HG03571 (cell line): ENCODE data around the gene LUZP2.

ENCODE experiments used
- ATAC-seq: cut with Tn5 transposase; IDR thresholded peaks from one replicate; pipeline ENCODE4 v1.9.1; 2021; ENCODE audit not compliant: unreplicated experiment

The LUZP2 gene

GRCh38 chr11:24628224-24628776 is 131.4 kb downstream of the LUZP2 start:
- no peak for ATAC-seq

DNA sequence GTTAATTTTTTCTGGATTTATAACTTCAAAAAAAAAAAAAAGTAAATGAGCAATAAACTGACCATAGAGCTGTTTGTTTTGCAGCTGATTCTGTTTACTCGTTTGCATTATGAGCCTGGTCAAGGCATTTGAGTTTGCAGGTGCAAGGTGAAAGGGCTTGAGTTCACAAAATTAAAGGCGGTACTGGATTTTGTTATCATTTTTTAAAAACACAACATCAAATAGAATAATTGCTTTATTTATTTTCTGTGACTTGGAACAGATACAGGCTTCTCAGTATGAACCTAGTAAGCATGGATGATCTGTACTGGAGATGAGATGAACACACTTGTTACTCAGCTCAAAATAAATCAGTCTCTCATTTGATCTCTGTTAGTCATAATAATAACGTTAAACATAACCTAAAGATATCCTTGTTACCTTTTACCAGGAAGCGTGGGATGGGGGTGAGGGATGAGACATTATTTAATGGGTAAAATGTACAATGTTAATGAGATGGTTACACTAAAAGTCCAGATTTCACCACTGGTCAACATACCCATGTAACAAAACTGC is 137.8 kb downstream of the LUZP2 start:
- no peak for ATAC-seq

DNA sequence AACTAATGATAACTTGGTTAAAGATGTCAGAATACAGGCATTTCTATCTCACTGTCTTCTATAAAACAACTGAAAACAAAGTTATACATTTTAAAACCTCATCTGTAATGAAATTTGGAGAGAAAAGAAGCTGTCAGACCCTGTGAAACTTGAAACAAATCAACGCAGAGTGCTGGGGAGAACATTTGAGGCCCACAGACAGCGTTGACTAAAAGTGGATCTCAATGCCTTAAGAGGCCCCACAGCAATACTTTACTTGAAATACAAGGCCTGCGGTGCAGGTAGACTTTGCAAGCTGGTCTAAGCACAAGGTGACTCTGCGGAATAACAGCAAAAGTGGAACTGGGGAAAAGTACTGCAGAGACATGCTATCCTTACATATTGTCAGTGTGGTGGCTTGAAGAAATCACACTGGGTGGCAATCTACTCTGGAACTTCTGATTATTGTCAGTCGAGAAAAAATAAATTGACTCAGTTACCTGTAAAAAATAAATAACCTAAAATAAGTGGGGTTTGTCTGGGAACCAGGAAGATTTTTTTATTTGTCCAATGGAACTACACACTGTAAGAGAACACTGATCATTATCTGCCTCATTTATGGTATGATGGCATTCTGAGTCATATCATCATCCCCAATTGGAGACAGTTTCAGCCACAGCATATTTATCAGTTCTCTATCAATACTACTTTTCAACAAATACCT is 138.9 kb downstream of the LUZP2 start:
- no peak for ATAC-seq

- no peak for ATAC-seq
Measured at GRCh38 chr11:24636291-24636629, 139.4 kb downstream of the LUZP2 start.

DNA sequence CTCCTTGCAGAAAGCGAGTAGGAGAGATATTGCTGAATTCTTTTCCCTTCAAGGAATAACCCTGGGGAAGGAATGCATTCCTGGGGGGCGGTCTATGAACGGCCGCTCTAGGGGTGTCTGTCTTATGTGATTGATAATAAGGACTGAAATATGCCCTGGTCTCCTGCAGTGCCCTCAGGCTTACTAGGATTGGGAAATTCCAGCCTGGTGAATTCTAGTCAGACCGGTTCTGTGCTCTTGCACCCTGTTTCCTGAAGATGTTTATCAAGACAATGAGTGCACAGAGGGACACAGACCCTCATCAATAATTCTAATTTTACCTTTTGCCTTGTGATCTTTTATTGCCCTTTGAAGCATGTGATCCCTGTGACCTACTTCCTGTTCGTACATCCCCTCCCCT is 140.7 kb downstream of the LUZP2 start:
- no peak for ATAC-seq

DNA sequence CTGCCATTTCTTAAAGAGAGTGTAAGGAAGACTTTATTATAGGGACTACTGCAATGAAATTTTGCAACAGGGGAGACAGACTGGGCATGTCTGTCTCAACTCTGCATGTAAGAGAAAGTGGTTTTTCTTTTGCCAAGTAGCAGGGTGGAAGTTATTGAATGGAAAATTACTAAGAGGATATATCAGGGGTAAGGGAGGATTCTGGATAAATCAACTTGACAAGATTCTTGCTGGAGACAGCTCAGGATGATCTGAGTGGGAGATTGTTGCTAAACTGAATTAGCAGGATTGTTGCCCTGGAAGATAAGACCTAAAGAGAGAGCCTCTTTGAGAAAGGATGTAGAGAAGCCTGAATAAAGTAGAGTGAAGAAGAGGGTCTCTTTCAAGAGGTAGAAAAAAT is 145.8 kb downstream of the LUZP2 start:
- ATAC-seq, result no peak

- no peak for ATAC-seq
Measured at GRCh38 chr11:24645563-24645962, 148.7 kb downstream of the LUZP2 start.

DNA sequence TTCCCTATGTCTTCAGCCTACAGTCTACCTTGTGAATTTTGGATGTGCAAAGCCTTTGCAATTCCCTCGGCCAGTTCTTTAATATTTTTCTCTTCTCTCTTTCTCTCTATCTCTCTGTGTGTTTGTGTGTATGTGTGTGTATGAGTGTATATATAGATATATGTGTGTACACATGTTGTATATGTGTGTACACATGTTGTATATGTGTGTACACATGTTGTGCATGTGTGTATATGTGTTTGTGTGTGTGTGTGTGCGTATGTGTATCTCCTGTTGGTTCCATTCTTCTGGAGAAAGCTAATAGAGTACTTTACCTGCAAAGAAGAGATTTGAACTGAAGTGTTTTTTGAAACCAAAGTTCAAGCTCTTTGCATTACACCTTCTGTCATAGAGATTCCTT is 155.0 kb downstream of the LUZP2 start:
- ATAC-seq, result no peak

GRCh38 chr11:24653901-24654300 is 157.0 kb downstream of the LUZP2 start:
- ATAC-seq, result no peak

- ATAC-seq, result no peak
Measured at GRCh38 chr11:24661331-24661730, 164.5 kb downstream of the LUZP2 start.

GRCh38 chr11:24664399-24664798 is 167.5 kb downstream of the LUZP2 start:
- no peak for ATAC-seq

- no peak for ATAC-seq
Measured at GRCh38 chr11:24667353-24667968, 170.6 kb downstream of the LUZP2 start.

DNA sequence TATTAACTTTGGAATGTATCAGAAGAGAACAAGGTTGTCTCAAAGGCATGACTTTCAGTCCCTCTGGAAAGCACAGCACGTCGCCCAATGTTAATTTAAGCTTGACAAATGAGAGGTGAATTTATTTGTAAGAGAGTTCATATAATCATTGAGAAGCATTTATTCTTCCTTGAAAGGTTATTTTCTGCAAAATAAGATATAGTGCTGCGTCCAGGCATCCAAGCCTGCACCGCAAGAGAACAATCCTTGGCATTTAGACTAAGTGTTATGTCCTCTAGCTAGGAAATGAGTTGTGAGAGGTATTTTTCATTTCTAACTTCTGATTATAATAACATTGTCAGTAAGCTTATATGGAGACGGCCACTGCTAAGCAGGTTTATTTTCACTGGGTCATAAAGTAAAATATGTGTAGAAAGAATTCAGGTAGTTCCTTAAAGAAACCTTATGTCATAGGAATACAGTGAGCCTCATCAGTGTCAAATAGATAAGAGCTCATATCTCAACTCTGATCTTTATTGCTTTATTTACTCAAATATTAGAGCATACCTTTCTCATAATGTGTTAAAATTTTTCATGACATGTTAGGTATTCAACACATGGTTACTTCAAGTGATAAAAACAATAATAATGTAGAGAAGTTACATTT is 182.0 kb downstream of the LUZP2 start:
- ATAC-seq, result no peak

DNA sequence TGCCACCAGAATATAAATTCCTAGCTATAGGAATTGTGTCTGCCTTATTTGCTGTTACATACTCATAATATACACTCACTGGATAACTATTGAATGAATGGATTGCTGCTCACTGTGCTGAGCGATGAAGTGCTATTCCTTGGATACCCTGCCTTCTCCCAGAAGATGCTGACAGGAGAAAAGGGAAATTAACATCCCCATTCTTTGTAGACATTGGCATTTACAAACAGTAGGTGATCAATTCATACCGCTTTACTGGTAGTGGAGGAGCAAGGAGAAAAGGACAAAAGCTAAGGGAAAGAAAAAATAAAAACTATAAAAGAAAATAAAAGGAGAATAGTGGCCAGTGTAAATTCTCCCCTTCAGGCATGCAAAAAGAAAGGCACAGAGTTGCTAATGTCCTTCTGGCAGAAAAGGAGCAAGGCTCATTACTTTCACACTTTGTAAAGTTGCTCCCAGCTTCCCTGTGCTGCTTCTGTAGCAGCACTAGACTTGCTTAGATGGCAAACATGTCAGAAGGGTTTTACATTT is 183.0 kb downstream of the LUZP2 start:
- ATAC-seq, result no peak

GRCh38 chr11:24683583-24683982 is 186.7 kb downstream of the LUZP2 start:
- ATAC-seq, result no peak

GRCh38 chr11:24685821-24686220 is 189.0 kb downstream of the LUZP2 start:
- no peak for ATAC-seq

DNA sequence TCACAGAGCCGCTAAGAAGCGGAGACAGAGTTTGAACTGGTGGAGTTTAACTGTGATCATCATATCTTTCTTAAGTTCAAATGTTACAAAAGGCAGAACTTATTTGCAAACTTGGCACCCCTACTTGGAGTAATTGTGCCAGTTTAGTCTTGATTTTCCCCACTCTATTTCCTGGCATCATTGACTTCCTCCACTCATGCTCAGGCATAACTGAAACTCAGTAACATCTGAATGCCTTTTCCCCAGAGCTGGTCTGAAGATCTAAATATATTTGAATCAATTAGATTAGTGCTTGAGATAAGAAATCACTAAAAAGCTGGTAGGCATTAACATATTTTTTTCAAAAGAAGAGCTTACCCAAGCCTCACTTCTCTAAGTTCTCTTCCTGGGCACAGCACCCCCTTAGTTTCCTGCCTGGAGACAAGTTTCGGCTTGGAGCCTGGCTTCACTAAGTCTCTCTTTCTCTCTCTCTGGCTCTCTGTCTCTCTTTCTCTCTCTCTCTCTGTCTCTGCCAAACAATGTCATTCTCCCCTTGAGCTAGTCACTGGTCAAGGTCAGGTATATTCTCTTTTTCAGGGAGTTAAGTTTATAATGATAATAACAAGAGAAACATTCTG is 190.8 kb downstream of the LUZP2 start:
- ATAC-seq, result no peak

DNA sequence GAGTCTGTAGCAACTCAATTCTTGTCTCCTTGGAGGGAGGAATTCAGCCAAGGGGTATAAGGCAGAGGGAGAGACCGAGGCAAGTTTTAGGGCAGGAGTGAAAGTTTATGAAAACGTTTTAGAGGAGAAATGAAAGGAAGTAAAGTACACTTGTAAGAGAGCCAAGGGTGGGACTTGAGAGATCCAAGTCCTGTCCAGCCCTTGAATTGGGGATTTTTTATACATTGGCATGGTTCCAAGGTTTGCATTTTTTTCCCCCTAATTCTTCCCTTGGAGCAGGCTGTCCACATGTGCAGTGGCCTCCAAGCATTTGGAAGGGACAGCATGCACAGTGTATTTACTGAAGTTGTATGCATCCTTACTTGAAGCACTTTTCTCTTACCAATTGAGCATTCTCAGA is 192.1 kb downstream of the LUZP2 start:
- ATAC-seq, result no peak

- ATAC-seq, result no peak
Measured at GRCh38 chr11:24697522-24698111, 200.8 kb downstream of the LUZP2 start.

DNA sequence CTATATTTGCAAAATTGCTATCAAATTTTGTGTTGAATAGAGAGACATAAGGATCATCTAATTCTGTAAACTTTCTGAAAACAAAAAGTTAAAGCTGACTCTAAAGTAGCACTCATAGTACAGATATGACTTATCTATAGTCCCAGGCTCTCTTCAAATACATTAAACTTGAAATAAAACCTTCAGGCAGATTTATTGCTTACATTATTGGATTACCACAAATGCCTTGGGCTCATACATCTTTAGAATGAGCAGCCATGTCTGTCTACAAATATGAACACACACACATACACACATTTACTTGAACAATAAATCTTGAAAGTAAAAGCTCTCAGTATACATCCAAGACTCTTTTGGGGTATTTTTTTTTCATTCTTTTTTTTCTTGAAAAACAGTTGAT is 207.9 kb downstream of the LUZP2 start:
- no peak for ATAC-seq

DNA sequence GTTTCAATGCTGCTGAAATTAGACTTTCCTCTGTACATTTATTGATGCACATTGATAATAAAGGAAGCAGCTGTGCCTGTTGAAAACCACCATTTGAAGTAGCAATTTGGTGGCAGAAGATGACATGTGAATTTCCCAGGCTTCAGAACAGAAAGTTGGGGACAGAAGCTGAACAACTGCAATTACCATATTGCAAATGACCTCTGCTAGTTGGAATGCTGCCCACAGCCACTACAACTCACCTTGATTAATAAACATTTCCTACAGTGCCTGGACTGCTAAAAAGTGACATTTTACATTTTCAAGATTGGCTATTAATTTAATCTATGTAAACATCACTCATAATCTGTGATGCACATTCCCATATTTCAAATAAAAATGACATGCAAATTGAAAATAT is 208.6 kb downstream of the LUZP2 start:
- ATAC-seq, result no peak
